GM12878 (cell line): Measurements from ENCODE around the gene POU3F3. TPM values are rescaled to one million over a fixed set of nuclear protein-coding genes. Genes with fewer than 3 reads are reported as not detected.

Experiments used
- ATAC-seq: fragments of 200-7000 bp; cut with Tn5 transposase; 3 replicates; pipeline ENCODE4 v1.9.1; 2020; ENCODE audit warnings: mild to moderate bottlenecking, moderate library complexity
- BruUV-seq: library from RNA; stranded (reverse); fragments of 400-500 nt; replicated peaks from 2 replicates; lab custom pipeline; 2021; lab: Mats Ljungman, UMichigan
- CTCF ChIA-PET: fragments of 300-600 bp; sonication (Branson Sonifier 250); formaldehyde crosslinking; extraction: SDS; loops from one replicate; lab custom pipeline; 2021; ENCODE audit warnings: inconsistent platforms; lab: Yijun Ruan, JAX
- POLR2A ChIA-PET: fragments of 350-600 bp; formaldehyde crosslinking; extraction: SDS; loops from one replicate; lab custom pipeline; 2021; ENCODE audit warnings: inconsistent platforms; lab: Charles Lee
- RAD21 ChIA-PET: fragments of 300-600 bp; sonication (Branson Sonifier 250); formaldehyde crosslinking; loops from one replicate; lab custom pipeline; 2023; ENCODE audit warnings: antibody characterized with exemption; ENCODE audit not compliant: unreplicated experiment; lab: Charles Lee
- SMC1A ChIA-PET: fragments of 300-600 bp; sonication (Branson Sonifier 250); formaldehyde crosslinking; loops from one replicate; lab custom pipeline; 2023; ENCODE audit not compliant: unreplicated experiment, uncharacterized antibody; lab: Charles Lee
- DNase-seq: peaks from one replicate; pipeline ENCODE4 v3.0.0-alpha.2; 2011; ENCODE audit warnings: low read depth, low spot score
- FAIRE-seq: peaks from 3 replicates; lab custom pipeline; 2011; peaks lifted over from hg19 to GRCh38; lab: Jason Lieb, UNC
- H2AFZ ChIP-seq: 2 replicates; pipeline ENCODE4 v1.6.0; 2011; ENCODE audit warnings: low read depth, low read length, control low read depth; ENCODE audit not compliant: control insufficient read depth
- H3K27ac ChIP-seq: 2 replicates; pipeline ENCODE4 v1.5.1; 2011; ENCODE audit warnings: control low read depth; ENCODE audit not compliant: control insufficient read depth, insufficient read depth
- H3K27me3 ChIP-seq, 2 experiments: replicated peaks in 1 of 2; 2 replicates each; pipeline versions ENCODE4 v1.6.0 to v1.6.1; 2011; ENCODE audit warnings: low read length in 1 of 2; ENCODE audit not compliant: control insufficient read depth in 2 of 2, insufficient read depth in 2 of 2
- H3K36me3 ChIP-seq, 2 experiments: 2 replicates each; pipeline ENCODE4 v1.5.1; 2011; ENCODE audit warnings: low read length in 1 of 2; ENCODE audit not compliant: control insufficient read depth in 2 of 2, insufficient read depth in 2 of 2
- H3K4me1 ChIP-seq: 2 replicates; pipeline ENCODE4 v1.6.1; 2011; ENCODE audit warnings: mild to moderate bottlenecking, low read length, moderate library complexity, mixed read lengths; ENCODE audit not compliant: control insufficient read depth, insufficient read depth
- H3K4me2 ChIP-seq: 2 replicates; pipeline ENCODE4 v1.6.0; 2011; ENCODE audit warnings: control low read depth; ENCODE audit not compliant: control insufficient read depth, insufficient read depth
- H3K4me3 ChIP-seq: fragments of 200-600 bp; sonication (generic); 2 replicates; pipeline ENCODE4 v1.5.1; 2016
- H3K79me2 ChIP-seq: 2 replicates; pipeline ENCODE4 v1.6.0; 2011; ENCODE audit warnings: low read length; ENCODE audit not compliant: control insufficient read depth, insufficient read depth
- H3K9ac ChIP-seq: 2 replicates; pipeline ENCODE4 v1.8.0; 2011; ENCODE audit warnings: low read length, control low read depth, mixed read lengths; ENCODE audit not compliant: control insufficient read depth, insufficient read depth
- H3K9me3 ChIP-seq: replicated peaks from 3 replicates; pipeline ENCODE4 v1.5.1; 2011; ENCODE audit warnings: mild to moderate bottlenecking, low read length; ENCODE audit not compliant: control insufficient read depth, insufficient read depth
- H4K20me1 ChIP-seq: 2 replicates; pipeline ENCODE4 v1.6.0; 2011; ENCODE audit not compliant: control insufficient read depth, insufficient read depth
- CBX3 ChIP-seq: fragments of 200-600 bp; sonication (generic); IDR thresholded peaks from 2 replicates; pipeline ENCODE4 v1.6.1; 2016; ENCODE audit warnings: low read depth, borderline replicate concordance
- CEBPB ChIP-seq, 2 experiments: fragments of 150-350 bp in 1 of 2; IDR thresholded peaks; 2 replicates each; pipeline ENCODE4 v1.6.1; 2012 to 2014; ENCODE audit warnings: low read depth in 2 of 2, low read length in 2 of 2, borderline replicate concordance in 1 of 2, inconsistent platforms in 1 of 2
- DPF2 ChIP-seq: fragments of 450-650 bp; IDR thresholded peaks from 2 replicates; pipeline ENCODE4 v1.6.1; 2017; ENCODE audit warnings: mild to moderate bottlenecking
- E2F8 ChIP-seq: fragments of 450-650 bp; IDR thresholded peaks from 2 replicates; pipeline ENCODE4 v1.6.1; 2018; ENCODE audit warnings: mild to moderate bottlenecking, low read depth, moderate library complexity; ENCODE audit not compliant: partially characterized antibody
- HDAC2 ChIP-seq: fragments of 200-600 bp; sonication (generic); IDR thresholded peaks from 2 replicates; pipeline ENCODE4 v1.6.1; 2017
- KDM1A ChIP-seq: fragments of 200-600 bp; sonication (generic); IDR thresholded peaks from 2 replicates; pipeline ENCODE4 v1.6.1; 2016; ENCODE audit warnings: borderline replicate concordance
- MYB ChIP-seq: fragments of 150-350 bp; IDR thresholded peaks from 2 replicates; pipeline ENCODE4 v1.6.1; 2014; ENCODE audit warnings: mild to moderate bottlenecking, low read depth, low read length, borderline replicate concordance
- NR2F1 ChIP-seq: fragments of 450-650 bp; conservative IDR thresholded peaks from 2 replicates; pipeline ENCODE4 v1.6.1; 2017; ENCODE audit warnings: mild to moderate bottlenecking
- PKNOX1 ChIP-seq: fragments of 450-650 bp; IDR thresholded peaks from 2 replicates; pipeline ENCODE4 v1.6.1; 2016; ENCODE audit warnings: mild to moderate bottlenecking
- PML ChIP-seq: IDR thresholded peaks from 2 replicates; pipeline ENCODE4 v1.6.1; 2012; ENCODE audit warnings: low read length, inconsistent platforms
- POLR2A ChIP-seq: IDR thresholded peaks from 2 replicates; pipeline ENCODE4 v1.6.1; 2011; ENCODE audit warnings: low read depth, mild to moderate bottlenecking, low read length
- RB1 ChIP-seq: fragments of 450-650 bp; formaldehyde crosslinking; IDR thresholded peaks from 2 replicates; pipeline ENCODE4 v1.6.1; 2017; ENCODE audit warnings: mild to moderate bottlenecking, borderline replicate concordance
- SUZ12 ChIP-seq: fragments of 200-600 bp; sonication (generic); IDR thresholded peaks from one replicate; pipeline ENCODE4 v1.6.1; 2018; ENCODE audit warnings: antibody characterized with exemption, mild to moderate bottlenecking; ENCODE audit not compliant: unreplicated experiment
- WRNIP1 ChIP-seq: IDR thresholded peaks from 2 replicates; pipeline ENCODE4 v1.6.1; 2011; ENCODE audit warnings: low read depth, low read length, improper control_type of control experiment, borderline replicate concordance
- WGBS: methylation state at CpG from one replicate; pipeline ENCODE4 v1.1.6; 2016; ENCODE audit warnings: low lambda C conversion rate; ENCODE audit not compliant: insufficient replicate concordance, insufficient coverage; ENCODE audit errors: missing lambda C conversion rate; 5-methylcytosine and 5-hydroxymethylcytosine counted together
- in situ Hi-C: fragments of 300-500 bp; cut with MboI; formaldehyde crosslinking; loops from 9 replicates; pipeline ENCODE4 v1.14.3; 2018; ENCODE audit warnings: mixed read lengths
- intact Hi-C: fragments of 100-400 bp; cut with micrococcal nuclease; formaldehyde crosslinking; loops from one replicate; pipeline ENCODE4 v1.14.2; 2022; ENCODE audit not compliant: unreplicated experiment
- polyA plus RNA-seq, 11 experiments: library from polyadenylated mRNA; depleted of rRNA in 4 of 11; unstranded in 6 of 11; stranded (reverse) in 5 of 11; fragments of >200 nt; fragmentation: Nextera tagmentation in 4 of 11; fragmentation: Illumina TruSeq in 1 of 11; extraction: Ambion mirVana in 4 of 11; extraction: Trizol in 1 of 11; gene quantifications; 1 replicate in 1 of 11; 2 replicates in 10 of 11; pipeline versions ENCODE4 v1.2.1 to v1.2.3, GENCODE V29; 2011 to 2016; ENCODE audit warnings: inconsistent platforms in 2 of 11, missing spikeins in 2 of 11, low read depth in 1 of 11
- total RNA-seq, 4 experiments: library from RNA; depleted of rRNA in 3 of 4; stranded (reverse); fragments of >200 nt in 3 of 4; fragmentation: Illumina TruSeq in 1 of 4; extraction: Trizol in 1 of 4; gene quantifications; 2 replicates each; pipeline versions ENCODE4 v1.2.1 to v1.2.3, GENCODE V29; 2013 to 2021

Gene POU3F3
- total and polyA plus RNA-seq, 10 of the 15 experiments (the other 5 are each of a cell fraction or from before 2014, with no cell fraction given) = not detected

GRCh38 chr2:104897515-104898184, 43.7 kb downstream of the POU3F3 start:
- no peak for TF ChIP-seq MYB
- no peak for TF ChIP-seq CEBPB (IDR thresholded peaks at IDR 0.05; ENCODE audit: borderline replicate concordance in 1 of 2, low read depth in 2 of 2, low read length in 2 of 2)
- no peak for TF ChIP-seq WRNIP1
- no peak for TF ChIP-seq RB1
- no peak for TF ChIP-seq DPF2
- TF ChIP-seq KDM1A = no peak
- TF ChIP-seq HDAC2 = no peak
- no peak for TF ChIP-seq POLR2A
- no peak for TF ChIP-seq NR2F1
- no peak for TF ChIP-seq E2F8
- TF ChIP-seq PKNOX1 = no peak
- no peak for TF ChIP-seq PML
- no peak for TF ChIP-seq CBX3
- TF ChIP-seq SUZ12 = no peak

More at GRCh38 chr2:104897515-104898184, 43.7 kb downstream of the POU3F3 start:
- Histone ChIP-seq H3K4me1 (no peaks in the 10 kb centered on the region), H3K4me3 (no peak overlapping the region), H2AFZ (no peak overlapping the region), H4K20me1 (no peaks in the 10 kb centered on the region), H3K27me3 (peaks cover 0 to 2% of the 10 kb centered on the region in 2 experiments; a peak in 1 of 4 replicates), H3K9ac (no peak overlapping the region), H3K9me3 (no peaks in the 10 kb centered on the region), H3K36me3 (no peaks in the 10 kb centered on the region), H3K79me2 (no peaks in the 10 kb centered on the region), H3K4me2 (no peak overlapping the region), H3K27ac (no peak overlapping the region)
- DNase-seq (no peak), ATAC-seq (no peak), FAIRE-seq (no peak)
- ChIA-PET SMC1A (no interaction called here), POLR2A (no interaction called here), CTCF (no interaction called here), RAD21 (no interaction called here)
- in situ Hi-C loops = no loop called here
- no TSS peak for BruUV-seq
- 38% methylated on average over 8 of the region's 8 CpGs for WGBS
- intact Hi-C loops = no loop called here
